ENCODE measurements around the gene LRRC56. TPM values are rescaled to one million over a fixed set of nuclear protein-coding genes. Genes with fewer than 3 reads are reported as not detected.
"Not testable (repeated sequence)": the region's sequence is repeated elsewhere in the genome, so short reads cannot be mapped to it uniquely, and the experiment has no call there.

Gene LRRC56
- polyA plus RNA-seq, 1 donor = 3.5 TPM

DNA sequence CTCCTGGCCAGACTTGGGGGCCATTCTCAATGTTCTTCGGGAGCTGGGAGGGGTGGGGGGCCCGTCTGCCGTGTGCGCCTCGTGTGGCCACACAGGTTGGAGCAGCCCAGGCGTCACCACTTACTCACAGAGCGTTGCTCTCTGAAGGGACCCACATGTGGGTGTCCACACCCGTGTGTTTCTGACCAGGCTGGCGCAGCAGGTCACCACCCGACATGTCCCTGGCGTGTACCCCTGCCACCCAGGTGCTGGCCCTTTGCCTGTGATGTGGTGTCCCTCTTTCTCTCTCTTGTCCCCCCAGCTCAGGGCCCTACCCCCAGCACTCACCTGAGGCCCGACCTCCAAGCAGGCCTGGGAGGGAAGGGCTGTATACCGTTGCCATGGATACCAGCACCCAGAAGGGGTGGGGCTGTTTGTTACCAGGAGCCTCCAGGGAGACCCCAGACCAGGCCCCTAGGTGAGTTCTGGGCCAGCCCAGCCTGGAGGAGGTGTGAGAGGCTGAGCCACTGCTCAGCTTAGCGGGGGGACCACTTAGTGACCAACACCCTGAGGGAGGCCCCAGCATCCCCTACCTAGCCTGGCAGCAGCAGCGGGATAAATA lies 21.8 kb downstream of the LRRC56 start:
- no peak for DNase-seq

DNA sequence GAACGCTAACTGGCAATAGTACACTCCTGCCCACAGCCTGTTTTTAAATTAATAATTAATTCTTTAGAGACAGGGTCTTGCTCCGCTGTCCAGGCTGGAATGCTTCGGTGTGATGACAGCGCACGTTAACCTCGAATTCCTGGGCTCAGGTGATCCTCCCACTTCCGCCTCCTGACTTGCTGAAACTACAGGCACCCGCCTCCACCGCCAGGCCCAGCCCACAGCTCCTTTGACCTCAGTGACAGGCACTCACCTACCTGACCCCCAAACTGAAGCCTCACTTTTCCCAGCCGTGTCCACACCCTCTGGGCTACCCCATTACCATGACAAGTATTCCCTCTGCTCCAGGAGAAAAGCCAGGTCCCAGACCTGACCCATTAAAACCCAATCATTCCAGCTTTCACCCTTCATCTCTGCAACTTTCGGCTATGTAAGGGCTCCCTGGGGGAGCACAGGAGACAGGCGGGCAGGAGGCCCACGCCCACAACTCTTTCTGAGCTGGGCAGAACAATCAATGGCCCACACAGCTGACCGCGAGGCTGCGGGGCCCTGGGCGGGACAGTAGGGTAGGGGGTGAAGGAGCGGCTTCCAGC lies 22.5 kb downstream of the LRRC56 start:
- DNase-seq = no peak

DNA sequence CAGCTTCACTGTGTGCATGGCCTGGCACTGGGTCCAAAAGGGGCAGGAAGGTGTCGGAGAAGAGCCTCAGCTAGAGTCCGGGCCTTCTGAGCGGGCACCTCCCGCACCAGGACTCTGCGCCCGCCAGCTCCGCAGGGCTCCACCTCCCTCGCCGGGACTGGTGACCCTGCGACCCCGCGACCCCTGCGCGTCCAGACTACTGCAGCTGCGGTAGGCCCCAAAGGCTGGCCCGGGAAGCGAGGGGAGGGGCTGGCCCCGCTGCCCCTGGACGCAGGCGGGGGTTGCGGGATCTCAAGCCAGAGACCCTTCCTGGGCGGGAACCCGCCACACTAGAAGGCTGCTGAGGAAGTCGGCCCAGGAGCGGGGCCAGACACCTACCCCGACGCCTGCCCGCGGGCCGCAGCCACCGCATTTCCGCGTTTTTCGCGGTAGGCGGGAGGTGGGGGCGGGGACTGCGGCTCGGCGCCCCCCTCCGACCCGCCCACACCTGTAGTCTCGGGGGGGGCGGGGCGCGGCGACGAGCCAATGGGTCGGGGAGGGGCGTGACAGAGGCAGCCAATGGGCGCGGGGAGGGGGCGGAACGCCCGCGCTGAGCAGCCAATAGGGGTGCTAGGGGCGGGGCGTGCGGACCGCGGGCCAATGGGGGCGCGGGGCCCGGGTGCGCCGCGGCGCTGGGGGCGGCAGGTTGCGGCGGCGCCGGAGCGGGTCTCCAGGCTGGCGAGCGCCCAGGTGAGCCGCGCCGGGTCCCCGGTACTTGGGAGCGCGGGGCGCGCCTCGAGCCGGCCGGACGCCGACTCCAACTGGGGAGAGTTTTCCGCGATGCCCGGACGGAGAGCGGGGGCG lies 23.2 kb downstream of the LRRC56 start, which contains the start of the genes LMNTD2 and RASSF7:
Gene LMNTD2, minus strand, starts transcription at position 434 of the 843 bp plus-strand sequence. Its CDS starts 22 bp downstream, at position 412.
Gene RASSF7, plus strand, starts transcription at position 666 of the 843 bp plus-strand sequence. CDS start 799 bp downstream, outside the sequence.
- peak; percentile 86 for DNase-seq

DNA sequence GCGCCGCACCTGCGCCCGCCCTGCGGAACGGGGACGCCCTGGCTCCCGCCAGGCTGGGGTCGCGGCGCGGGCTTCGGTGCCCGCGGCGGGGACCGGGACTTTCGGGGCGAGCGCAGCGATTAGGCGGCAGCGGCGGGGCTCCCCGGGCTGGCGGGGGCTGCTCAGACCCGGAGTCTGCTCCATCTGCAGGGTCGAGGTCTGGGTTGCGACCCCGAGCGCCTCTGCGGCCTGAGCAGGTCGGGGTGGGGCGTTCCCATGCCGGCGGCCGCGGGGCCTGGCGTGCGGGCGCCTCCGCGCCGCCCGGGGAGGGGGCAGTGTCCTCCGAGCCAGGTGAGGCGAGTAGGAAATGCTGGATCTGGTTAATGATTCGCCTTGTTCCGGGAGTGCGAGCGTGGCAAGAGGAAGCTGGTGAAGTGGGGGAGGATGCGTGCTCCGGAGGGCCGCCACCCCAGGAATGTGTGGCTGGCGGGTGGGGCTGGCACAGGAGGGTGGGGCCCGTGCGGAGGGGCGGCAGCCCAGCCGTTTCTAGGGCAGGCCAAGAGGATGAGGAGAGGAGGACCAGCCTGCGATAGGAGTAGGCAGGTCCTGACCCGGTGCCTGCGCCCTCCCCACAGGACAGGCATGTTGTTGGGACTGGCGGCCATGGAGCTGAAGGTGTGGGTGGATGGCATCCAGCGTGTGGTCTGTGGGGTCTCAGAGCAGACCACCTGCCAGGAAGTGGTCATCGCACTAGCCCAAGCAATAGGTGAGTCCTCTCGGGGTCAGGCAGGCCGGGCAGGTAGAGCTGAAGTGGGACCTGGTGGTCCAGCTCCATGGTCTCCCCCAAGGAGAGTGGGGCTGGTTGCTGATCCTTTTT lies 24.0 kb downstream of the LRRC56 start:
- DNase-seq = peak; percentile 78

DNA sequence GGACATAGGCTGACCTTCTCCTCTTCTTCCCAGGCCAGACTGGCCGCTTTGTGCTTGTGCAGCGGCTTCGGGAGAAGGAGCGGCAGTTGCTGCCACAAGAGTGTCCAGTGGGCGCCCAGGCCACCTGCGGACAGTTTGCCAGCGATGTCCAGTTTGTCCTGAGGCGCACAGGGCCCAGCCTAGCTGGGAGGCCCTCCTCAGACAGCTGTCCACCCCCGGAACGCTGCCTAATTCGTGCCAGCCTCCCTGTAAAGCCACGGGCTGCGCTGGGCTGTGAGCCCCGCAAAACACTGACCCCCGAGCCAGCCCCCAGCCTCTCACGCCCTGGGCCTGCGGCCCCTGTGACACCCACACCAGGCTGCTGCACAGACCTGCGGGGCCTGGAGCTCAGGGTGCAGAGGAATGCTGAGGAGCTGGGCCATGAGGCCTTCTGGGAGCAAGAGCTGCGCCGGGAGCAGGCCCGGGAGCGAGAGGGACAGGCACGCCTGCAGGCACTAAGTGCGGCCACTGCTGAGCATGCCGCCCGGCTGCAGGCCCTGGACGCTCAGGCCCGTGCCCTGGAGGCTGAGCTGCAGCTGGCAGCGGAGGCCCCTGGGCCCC lies 24.8 kb downstream of the LRRC56 start:
- no peak for DNase-seq

DNA sequence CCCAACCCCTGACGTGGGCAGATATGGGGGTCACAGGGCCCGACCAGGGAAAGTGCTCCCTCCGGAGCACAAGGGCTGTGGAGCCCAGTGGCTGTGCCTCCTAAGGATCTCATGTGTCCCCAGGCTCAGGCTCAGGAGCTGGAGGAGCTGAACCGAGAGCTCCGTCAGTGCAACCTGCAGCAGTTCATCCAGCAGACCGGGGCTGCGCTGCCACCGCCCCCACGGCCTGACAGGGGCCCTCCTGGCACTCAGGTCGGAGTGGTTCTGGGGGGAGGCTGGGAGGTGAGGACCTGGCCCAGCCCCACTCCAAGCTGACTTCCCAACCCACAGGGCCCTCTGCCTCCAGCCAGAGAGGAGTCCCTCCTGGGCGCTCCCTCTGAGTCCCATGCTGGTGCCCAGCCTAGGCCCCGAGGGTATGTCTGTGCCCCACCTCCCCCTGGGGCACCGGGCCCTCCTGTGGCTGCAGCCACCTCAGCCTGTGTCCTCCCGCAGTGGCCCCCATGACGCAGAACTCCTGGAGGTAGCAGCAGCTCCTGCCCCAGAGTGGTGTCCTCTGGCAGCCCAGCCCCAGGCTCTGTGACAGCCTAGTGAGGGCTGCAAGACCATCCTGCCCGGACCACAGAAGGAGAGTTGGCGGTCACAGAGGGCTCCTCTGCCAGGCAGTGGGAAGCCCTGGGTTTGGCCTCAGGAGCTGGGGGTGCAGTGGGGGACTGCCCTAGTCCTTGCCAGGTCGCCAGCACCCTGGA lies 25.9 kb downstream of the LRRC56 start:
- no peak for DNase-seq

DNA sequence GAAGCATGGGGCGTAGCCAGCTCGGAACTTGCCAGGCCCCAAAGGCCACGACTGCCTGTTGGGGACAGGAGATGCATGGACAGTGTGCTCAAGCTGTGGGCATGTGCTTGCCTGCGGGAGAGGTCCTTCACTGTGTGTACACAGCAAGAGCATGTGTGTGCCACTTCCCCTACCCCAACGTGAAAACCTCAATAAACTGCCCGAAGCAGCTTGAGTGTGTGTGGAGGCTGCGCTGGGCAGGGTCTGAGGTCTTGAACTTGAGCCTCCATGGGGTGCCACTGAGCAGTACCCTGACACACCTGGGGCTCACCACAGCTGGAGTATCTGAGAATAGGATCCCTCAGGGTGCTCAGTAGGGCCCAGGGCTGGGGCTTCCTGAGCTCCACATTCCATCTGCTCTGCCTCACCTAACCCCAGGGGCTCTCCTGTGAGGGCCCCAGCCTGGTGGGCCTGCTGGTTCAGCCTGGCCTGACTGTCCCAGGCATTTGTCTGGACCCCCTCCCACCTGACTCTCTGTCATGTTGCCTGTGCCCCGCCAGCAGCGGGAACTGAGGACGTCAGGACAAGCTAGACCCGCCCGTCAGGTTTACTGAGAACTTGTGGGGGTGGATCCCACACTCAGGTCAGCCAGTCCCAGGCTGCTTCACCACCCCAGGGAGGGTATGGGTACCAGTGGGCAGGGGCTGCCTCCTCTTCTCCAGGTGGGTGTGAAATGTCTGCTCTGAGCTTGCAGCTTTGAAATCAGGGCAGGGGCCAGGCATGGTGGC lies 26.7 kb downstream of the LRRC56 start:
- no peak for DNase-seq

DNA sequence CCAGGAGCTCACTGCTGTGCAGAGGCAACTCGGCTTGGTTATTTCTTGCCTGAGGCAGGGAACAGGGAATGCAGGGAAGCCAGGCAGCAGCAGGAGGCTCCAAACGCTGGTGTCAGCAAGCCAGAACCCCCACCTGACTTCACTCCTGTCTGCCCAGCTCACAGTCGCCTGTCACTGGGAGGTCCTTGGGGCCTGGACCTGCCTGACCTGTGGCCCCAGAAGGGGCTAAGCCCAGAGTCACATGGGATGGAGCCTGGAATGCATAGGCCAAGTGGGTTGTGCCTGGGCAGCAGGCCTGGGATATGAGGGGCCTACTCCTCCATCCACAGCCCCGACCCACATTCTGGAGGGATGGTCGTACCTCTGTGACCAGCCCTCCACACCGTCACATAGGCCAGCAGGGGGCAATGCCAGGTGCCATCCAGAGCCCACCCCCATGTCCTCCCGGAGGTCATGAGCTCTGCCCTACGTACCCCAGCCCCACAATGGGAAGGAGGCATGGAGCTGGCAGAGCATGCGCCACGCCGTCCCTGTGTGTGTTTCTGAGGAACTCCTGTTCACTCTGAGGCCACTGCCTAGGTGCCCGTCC lies 28.7 kb downstream of the LRRC56 start:
- no peak for DNase-seq

DNA sequence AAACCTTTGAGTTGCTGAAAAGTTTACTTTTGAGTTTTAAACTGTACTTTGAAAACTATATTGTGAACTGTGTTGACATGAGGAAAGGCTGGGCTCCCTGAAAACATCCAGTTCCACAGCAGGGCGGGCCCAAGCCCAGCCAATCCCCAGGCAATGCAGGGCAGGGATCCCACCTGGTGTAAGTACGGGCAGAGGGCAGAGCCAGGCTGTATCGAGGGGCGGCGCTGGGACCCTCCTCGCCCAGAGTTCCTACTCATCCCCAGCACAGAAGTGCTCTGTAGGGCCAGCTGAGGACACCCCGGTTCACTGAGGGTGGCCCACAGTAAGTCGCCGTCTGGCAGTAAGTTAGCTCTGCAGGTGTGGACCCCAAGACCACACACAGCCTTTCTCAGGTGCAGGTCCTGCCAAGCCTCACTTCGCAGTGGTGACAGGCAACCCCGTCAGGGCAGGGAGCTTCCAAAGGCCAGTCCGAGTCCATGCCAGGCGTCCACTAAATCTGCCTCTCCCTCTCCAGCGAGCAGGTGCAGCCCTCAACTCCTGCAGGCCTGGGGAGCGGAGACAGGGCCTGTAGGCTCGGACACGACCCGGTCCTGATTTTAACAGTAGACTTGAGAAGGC lies 29.8 kb downstream of the LRRC56 start:
- DNase-seq = no peak

DNA sequence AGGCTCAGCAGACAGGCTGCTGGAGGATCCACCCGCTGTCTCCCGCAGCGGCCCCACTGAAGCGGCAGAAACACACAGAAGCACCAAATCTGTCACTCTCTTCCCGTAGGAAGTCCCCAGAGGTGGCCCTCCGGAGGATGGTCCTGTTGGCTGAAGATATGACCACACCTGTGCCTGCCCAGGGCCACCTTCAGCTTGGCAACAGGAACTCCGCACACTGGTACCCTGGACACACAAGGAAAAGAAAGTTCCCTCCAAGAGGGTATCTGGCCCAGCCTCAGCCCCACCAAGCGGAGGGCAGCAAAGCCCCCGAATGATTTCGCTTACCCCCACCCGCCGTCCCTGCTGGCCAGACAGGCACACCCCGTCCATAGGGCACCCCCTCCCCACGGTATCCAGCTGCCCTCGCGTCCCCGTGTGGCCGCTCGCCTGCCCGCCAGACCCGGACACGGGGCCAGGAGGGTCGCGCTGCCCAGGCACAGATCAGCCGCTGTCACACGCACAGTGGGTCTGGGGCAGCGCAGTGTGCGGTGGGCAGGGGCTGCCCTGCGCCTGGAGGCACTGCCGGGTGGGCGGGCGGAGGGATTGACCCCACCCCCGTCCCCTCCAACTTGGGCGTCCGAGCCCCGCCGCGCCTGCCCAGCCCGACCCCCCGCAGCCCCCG lies 30.4 kb downstream of the LRRC56 start:
- DNase-seq = no peak

DNA sequence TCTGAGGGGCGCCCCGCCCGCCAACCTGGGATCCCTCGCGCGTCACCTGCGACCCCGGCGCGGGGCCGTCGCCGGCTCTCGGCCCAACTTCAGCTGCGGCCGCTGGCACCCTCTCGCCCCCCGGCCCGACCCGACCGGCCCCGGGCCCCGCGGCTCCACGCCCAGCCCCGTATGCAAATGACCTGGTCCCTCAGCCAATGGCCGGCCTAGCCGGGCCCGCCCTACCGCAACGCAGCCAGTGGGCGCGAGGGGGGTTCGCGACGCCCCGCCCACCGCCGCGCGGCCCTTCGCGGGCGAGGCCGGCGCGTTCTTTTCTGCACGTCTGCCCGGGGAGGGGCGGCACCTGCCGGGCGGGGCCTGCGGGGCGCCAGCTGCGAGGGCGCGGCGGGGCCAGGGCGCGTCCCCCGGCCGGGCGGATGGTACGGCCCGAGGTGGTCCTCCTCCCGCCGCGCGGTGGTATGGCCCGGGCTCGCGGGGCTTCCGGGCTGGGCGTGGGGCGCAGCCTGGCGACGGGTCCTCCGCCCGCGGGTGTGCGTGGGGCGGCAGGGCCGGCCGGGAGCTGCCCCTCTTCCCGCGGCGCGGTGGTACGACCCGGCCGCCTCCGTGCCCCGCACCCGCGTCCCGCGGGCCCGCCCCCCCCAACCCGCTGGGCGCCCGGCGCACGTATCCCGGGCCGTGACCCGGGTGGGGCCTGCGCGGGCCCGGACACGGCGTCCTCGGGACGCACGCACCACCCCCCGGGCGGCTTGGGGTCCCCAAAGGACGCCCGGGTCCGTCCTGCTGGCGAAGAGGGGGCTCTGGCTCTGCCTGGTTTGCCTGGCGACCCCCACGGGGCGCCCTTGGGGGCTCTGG lies 31.2 kb downstream of the LRRC56 start:
- DNase-seq = peak; percentile 91

DNA sequence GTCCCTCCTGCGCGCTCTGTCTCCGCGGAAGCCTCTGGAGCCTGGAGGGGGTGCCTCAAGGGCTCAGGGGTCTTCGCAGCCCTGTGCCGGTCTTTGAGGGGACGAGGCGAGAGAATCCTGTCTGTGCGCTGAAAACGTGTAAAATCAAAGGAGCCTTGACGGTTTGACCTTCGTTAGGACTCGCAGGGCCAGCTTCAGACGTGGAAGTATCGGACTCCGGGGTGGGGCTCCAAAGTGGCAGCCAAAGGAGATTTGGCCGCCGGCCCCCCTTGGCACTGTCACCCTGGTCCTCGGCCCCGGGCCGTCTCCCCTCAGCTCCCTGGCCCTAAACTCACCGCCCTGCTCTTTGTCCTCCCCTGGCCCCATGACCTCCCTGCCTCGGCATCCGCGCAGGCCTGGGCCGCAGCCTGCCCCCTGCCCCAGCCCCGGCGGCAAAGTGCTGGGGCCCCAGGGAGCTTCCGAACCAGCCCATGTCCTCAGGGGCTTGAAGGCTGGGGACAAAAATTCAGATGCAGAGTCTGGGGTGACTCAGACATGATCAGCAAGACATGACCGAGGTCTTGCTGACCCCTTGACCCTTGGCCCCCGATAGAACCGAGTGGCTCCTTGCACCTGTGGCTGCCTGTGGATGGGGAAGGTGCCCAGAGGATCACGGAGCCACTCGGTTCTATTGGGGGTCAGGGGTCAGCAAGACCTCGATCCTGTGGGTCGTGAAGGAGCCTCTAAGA lies 32.0 kb downstream of the LRRC56 start:
- no peak for DNase-seq

DNA sequence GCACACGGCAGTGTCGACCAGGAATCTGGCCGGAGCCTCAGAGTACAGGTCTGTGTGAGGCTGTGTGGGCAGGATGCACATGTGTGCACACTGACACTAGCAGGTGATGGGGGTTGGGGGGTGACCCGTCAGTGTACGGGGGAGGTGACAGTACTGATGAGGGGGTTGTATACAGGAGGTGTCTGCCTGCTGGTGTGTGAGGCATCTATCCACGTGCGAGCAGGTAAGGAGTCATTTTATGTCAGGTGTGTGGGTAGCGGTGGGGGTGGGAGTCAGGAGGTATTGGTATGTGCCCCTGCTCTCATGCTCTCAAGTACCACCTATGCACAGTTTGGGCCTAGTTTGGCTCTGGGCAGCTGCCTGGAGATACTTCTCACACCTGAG lies 34.5 kb downstream of the LRRC56 start:
- DNase-seq = no peak

DNA sequence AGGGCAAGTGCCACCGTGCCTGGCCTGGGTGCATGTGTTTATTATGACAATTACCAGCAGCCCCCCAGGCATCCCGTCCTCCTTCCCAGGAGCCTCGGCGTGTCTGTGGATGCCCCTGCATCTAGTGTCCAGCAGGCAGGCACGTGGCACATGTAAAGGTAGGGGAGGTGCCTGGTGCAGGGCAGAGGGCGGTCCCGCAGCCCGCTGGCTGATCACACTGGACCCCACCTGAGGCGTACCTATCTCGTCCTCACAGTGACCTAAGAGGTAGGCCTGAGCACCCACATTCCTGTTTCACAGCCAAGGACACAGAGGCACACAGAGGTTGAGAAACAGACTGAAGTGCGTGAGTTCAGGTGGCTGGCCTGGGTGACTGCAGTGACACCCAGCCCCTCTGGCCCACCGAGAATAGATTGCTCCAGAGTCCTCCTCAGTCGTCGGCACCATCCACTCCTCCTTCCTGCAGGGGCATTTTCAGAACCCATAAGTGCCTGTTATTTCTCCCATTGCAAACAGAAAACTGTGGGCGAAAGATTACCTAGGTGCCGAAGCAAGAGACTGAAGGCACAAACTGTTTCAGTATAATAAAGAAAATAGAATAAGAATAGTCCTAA lies 35.9 kb downstream of the LRRC56 start:
- DNase-seq = no peak

DNA sequence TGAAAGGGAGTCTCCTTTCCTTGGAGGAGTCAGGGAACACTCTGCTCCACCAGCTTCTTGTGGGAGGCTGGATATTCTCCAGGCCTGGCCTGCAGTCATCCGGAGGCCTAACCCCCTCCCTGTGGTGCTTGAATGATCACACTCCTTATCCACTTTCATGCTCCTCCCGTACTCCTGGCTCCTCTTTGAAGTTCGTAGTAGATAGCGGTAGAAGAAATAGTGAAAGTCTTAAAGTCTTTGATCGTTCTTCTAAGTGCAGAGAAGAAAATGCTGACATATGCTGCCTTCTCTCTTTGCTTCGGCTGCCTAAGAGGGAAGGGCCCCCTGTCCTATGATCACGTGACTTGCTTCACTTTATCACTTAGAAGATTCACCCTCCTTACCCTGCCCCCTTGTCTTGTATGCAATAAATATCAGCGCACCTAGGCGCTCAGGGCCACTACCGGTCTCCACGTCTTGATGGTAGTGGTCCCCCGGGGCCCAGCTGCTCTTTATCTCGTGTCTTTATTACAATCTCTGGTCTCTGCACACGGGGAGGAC lies 36.8 kb downstream of the LRRC56 start:
- DNase-seq = not testable (repeated sequence)

DNA sequence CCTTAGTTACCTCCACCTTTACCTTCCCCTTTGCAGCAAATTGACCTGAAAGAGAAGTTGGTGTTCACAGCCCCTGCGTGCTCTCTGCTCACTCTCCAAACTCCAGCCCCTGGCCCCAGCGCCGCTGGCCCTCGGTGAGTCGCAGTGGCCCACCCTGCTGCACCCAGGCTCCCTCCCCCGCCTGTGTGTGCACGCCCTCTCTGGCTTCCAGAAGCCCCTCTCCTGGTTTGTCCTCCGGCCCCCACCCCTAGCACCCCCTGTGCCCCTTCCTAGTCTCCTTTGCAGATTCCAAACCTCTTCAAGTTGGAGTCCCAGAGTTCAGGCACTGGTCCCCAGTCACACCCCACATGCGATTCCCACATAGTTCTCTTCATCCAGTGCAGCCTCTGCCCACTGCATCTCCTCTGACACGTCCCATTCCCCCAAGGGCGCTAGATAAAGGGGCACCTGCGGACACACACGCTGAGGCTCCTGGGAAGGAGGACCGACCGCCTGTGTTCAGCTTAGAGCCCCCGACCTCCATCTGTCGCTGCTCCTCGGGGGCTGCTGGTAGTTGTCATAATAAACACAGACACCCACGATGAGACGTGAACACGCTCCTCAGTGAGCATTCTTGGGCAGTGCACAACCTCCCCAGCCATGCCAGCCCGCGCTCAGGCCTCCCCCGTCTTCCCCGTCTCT lies 37.4 kb downstream of the LRRC56 start:
- no peak for DNase-seq

Measured in left kidney (tissue), 2 donors.